Measurements from ENCODE around the gene SIX6. TPM values are rescaled to one million over a fixed set of nuclear protein-coding genes. Genes with fewer than 3 reads are reported as not detected.

Gene SIX6
- total and polyA plus RNA-seq, 2 of the 13 experiments (the other 11 are each of a cell fraction or from before 2014, with no cell fraction given), result not detected

GRCh38 chr14:60506985-60507829 is 1.7 kb upstream of the SIX6 start:
- no peak overlapping the region for H3K4me3 ChIP-seq (replicated peaks in 1 of 3; ENCODE audit: insufficient read depth in 1 of 3, low read depth in 2 of 3, low read length in 3 of 3)
- no peaks in the 10 kb centered on the region for H4K20me1 ChIP-seq (ENCODE audit: insufficient read depth, low read length)
- TF ChIP-seq HOXD1 (CRISPR knock-in tag; IDR thresholded peaks at IDR 0.05) (no peak), EZH2 (conservative IDR thresholded peaks at IDR 0.05; ENCODE audit: low read depth, low read length) (no peak)
- in situ Hi-C loops (cut with HindIII; ENCODE audit: extremely low pct_ligation_motif_present, low pct_unique_long_range_greater_than_20kb) (no loop called here), intact Hi-C loops (cut with micrococcal nuclease; ENCODE audit: unreplicated experiment) (no loop called here)
- no peaks in the 10 kb centered on the region for H3K79me2 ChIP-seq (ENCODE audit: insufficient read depth, low read length)
- H3K9ac ChIP-seq (ENCODE audit: insufficient read depth, low read depth, low read length), result no peak overlapping the region
- no peak for FAIRE-seq
- H3K27ac ChIP-seq (ENCODE audit: extremely low read length, insufficient read depth, low read length), result no peak overlapping the region
- ATAC-seq, result no peak
- peaks cover 0 to 49% of the 10 kb centered on the region in 2 experiments; a peak in 3 of 5 replicates for H3K27me3 ChIP-seq (ENCODE audit: control insufficient read depth in 1 of 2, insufficient read depth in 2 of 2, low read length in 2 of 2)
- BruUV-seq (replicated peaks), result no TSS peak
- no peaks in the 10 kb centered on the region for H3K9me3 ChIP-seq (ENCODE audit: low read length)
- H3K36me3 ChIP-seq (replicated peaks in 1 of 2; ENCODE audit: control insufficient read depth in 1 of 2, insufficient read depth in 2 of 2, low read length in 2 of 2), result no peaks in the 10 kb centered on the region
- no peak overlapping the region for H3K4me2 ChIP-seq (ENCODE audit: low read depth, low read length)
- H2AFZ ChIP-seq (ENCODE audit: low read length), result no peak overlapping the region
- H3K4me1 ChIP-seq (ENCODE audit: insufficient read depth, low read length), result no peaks in the 10 kb centered on the region
- ChIA-PET POLR2A (no interaction called here), CTCF (ENCODE audit: low intra/inter-chr PET ratio, low total read pairs) (no interaction called here)
- 54% methylated on average over 27 of the region's 48 CpGs for WGBS (ENCODE audit: low lambda C conversion rate)
- no peak for DNase-seq (ENCODE audit: low spot score)

- WGBS (ENCODE audit: low lambda C conversion rate), result 29% methylated on average over 5 of the region's 5 CpGs
- POLR2A ChIA-PET, result no interaction called here
- no peak overlapping the region for H2AFZ ChIP-seq (ENCODE audit: low read length)
- in situ Hi-C loops (cut with HindIII; ENCODE audit: extremely low pct_ligation_motif_present, low pct_unique_long_range_greater_than_20kb), result no loop called here
- H3K4me1 ChIP-seq (ENCODE audit: insufficient read depth, low read length), result no peaks in the 10 kb centered on the region
- H3K4me3 ChIP-seq (replicated peaks in 1 of 3; ENCODE audit: insufficient read depth in 1 of 3, low read depth in 2 of 3, low read length in 3 of 3), result no peak overlapping the region
- DNase-seq (ENCODE audit: low spot score) (no peak), FAIRE-seq (no peak), ATAC-seq (no peak)
- no peaks in the 10 kb centered on the region for H3K9me3 ChIP-seq (ENCODE audit: low read length)
- BruUV-seq (replicated peaks), result no TSS peak
- no peak overlapping the region for H3K9ac ChIP-seq (ENCODE audit: insufficient read depth, low read depth, low read length)
- no peaks in the 10 kb centered on the region for H3K36me3 ChIP-seq (replicated peaks in 1 of 2; ENCODE audit: control insufficient read depth in 1 of 2, insufficient read depth in 2 of 2, low read length in 2 of 2)
- no peaks in the 10 kb centered on the region for H3K79me2 ChIP-seq (ENCODE audit: insufficient read depth, low read length)
- no peaks in the 10 kb centered on the region for H4K20me1 ChIP-seq (ENCODE audit: insufficient read depth, low read length)
- H3K4me2 ChIP-seq (ENCODE audit: low read depth, low read length), result no peak overlapping the region
- H3K27me3 ChIP-seq (ENCODE audit: control insufficient read depth in 1 of 2, insufficient read depth in 2 of 2, low read length in 2 of 2), result peaks cover 0 to 58% of the 10 kb centered on the region in 2 experiments; a peak in 4 of 5 replicates
- no peak overlapping the region for H3K27ac ChIP-seq (ENCODE audit: extremely low read length, insufficient read depth, low read length)
- CTCF ChIA-PET (ENCODE audit: low intra/inter-chr PET ratio, low total read pairs), result no interaction called here
- intact Hi-C loops (cut with micrococcal nuclease; ENCODE audit: unreplicated experiment), result no loop called here
- no peak for TF ChIP-seq AKAP8 (CRISPR knock-in tag; IDR thresholded peaks at IDR 0.05)
- no peak for TF ChIP-seq ZGPAT (CRISPR knock-in tag; IDR thresholded peaks at IDR 0.05)
- no peak for TF ChIP-seq NFKBIZ (CRISPR knock-in tag; IDR thresholded peaks at IDR 0.05)
- TF ChIP-seq HNRNPL (IDR thresholded peaks at IDR 0.05; ENCODE audit: low read depth, low read length), result no peak
- TF ChIP-seq REPIN1 (CRISPR knock-in tag; IDR thresholded peaks at IDR 0.05; ENCODE audit: borderline replicate concordance, low read depth), result no peak
- TF ChIP-seq, protein P1, sequence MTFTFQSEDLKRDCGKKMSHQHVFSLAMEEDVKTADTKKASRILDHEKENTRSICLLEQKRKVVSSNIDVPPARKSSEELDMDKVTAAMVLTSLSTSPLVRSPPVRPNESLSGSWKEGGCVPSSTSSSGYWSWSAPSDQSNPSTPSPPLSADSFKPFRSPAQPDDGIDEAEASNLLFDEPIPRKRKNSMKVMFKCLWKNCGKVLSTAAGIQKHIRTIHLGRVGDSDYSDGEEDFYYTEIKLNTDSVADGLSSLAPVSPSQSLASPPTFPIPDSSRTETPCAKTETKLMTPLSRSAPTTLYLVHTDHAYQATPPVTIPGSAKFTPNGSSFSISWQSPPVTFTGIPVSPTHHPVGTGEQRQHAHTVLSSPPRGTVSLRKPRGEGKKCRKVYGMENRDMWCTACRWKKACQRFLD (CRISPR knock-in tag; IDR thresholded peaks at IDR 0.05; ENCODE audit: borderline replicate concordance), result no peak
- TF ChIP-seq NFE2 (CRISPR knock-in tag; IDR thresholded peaks at IDR 0.05), result no peak
- no peak for TF ChIP-seq POLR2AphosphoS5 (IDR thresholded peaks at IDR 0.05; ENCODE audit: low read depth, low read length)
- TF ChIP-seq, protein P2, sequence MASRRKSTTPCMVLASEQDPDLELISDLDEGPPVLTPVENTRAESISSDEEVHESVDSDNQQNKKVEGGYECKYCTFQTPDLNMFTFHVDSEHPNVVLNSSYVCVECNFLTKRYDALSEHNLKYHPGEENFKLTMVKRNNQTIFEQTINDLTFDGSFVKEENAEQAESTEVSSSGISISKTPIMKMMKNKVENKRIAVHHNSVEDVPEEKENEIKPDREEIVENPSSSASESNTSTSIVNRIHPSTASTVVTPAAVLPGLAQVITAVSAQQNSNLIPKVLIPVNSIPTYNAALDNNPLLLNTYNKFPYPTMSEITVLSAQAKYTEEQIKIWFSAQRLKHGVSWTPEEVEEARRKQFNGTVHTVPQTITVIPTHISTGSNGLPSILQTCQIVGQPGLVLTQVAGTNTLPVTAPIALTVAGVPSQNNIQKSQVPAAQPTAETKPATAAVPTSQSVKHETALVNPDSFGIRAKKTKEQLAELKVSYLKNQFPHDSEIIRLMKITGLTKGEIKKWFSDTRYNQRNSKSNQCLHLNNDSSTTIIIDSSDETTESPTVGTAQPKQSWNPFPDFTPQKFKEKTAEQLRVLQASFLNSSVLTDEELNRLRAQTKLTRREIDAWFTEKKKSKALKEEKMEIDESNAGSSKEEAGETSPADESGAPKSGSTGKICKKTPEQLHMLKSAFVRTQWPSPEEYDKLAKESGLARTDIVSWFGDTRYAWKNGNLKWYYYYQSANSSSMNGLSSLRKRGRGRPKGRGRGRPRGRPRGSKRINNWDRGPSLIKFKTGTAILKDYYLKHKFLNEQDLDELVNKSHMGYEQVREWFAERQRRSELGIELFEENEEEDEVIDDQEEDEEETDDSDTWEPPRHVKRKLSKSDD (CRISPR knock-in tag; IDR thresholded peaks at IDR 0.05; ENCODE audit: low read depth), result no peak
- no peak for TF ChIP-seq SALL1 (CRISPR knock-in tag; IDR thresholded peaks at IDR 0.05)
Measured at GRCh38 chr14:60508363-60508706, 611 bp upstream of the SIX6 start.
